ENCODE results near the gene CALHM4.

DNA sequence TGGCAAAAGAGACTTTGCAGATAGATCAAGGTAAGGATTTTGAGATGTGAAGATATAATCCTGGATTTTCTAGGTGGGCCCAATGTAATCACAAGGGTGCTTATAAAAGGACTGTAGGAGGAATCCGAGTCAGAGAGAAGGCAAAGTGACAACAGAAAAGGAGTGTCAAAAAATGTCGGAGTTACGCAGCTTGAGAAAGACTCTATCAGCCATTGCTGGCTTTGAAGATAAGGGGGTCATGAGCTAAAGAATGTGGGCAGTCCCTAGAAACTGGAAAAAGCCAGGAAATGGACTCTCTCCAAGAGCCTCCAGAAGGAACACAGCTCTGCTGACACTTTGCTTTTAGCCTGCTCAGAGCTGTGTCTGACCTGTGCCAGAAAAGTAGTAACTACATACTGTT is 9.1 kb downstream of the CALHM4 start:
- TF ChIP-seq, protein P1, sequence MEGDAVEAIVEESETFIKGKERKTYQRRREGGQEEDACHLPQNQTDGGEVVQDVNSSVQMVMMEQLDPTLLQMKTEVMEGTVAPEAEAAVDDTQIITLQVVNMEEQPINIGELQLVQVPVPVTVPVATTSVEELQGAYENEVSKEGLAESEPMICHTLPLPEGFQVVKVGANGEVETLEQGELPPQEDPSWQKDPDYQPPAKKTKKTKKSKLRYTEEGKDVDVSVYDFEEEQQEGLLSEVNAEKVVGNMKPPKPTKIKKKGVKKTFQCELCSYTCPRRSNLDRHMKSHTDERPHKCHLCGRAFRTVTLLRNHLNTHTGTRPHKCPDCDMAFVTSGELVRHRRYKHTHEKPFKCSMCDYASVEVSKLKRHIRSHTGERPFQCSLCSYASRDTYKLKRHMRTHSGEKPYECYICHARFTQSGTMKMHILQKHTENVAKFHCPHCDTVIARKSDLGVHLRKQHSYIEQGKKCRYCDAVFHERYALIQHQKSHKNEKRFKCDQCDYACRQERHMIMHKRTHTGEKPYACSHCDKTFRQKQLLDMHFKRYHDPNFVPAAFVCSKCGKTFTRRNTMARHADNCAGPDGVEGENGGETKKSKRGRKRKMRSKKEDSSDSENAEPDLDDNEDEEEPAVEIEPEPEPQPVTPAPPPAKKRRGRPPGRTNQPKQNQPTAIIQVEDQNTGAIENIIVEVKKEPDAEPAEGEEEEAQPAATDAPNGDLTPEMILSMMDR (conservative IDR thresholded peaks at IDR 0.05 in 1 of 2, IDR thresholded peaks at IDR 0.05 in 1 of 2; ENCODE audit: low read depth in 1 of 2, low read length in 2 of 2): no peak
- no peak for TF ChIP-seq EZH2 (IDR thresholded peaks at IDR 0.05; ENCODE audit: low read length, missing control alignments)

Measured in fibroblast of lung (primary cell).